GM19025 (cell line): ENCODE measurements around the gene RNGTT.
"Not testable (repeated sequence)": the region's sequence is repeated elsewhere in the genome, so short reads cannot be mapped to it uniquely, and the experiment has no call there.

ENCODE experiments used
- ATAC-seq: cut with Tn5 transposase; IDR thresholded peaks from one replicate; pipeline ENCODE4 v1.9.1; 2021; ENCODE audit warnings: mild to moderate bottlenecking, low read depth, moderate library complexity; ENCODE audit not compliant: unreplicated experiment

The RNGTT gene

DNA sequence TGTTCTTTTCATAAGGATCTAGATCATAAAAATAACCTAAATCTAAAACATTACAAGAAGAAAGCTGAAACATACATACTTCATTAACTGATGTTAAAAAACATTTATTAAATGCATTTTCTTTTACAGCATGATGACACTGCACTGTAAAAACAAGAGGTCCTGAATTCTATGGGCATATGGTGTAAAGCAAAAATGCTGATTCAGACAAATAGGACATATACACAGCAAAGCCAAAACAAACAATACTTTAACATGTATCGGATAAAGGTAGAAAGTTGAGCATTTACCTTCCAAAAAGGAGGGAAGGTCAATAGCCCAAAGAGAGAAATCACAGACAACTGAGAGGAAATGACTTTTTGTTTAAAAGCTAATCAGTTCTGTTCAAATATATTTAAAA, 221.5 kb downstream of the RNGTT start:
- no peak for ATAC-seq

DNA sequence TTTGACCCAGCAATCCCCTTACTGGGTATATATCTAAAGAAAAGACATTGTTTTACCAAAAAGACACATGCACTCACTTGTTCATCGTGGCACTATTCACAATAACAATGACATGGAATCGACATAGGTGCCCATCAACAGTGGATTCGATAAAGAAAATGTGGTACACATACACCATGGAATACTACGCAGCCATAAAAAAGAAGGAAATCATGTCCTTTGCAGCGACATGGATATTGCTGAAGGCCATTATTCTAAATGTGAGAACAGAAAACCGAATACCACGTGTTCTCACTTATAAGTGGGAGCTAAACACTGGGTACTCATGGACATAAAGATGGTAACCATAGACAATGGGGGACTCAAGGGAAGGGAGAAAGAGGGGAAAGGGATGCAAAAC, 222.3 kb downstream of the RNGTT start:
- ATAC-seq, result no peak

DNA sequence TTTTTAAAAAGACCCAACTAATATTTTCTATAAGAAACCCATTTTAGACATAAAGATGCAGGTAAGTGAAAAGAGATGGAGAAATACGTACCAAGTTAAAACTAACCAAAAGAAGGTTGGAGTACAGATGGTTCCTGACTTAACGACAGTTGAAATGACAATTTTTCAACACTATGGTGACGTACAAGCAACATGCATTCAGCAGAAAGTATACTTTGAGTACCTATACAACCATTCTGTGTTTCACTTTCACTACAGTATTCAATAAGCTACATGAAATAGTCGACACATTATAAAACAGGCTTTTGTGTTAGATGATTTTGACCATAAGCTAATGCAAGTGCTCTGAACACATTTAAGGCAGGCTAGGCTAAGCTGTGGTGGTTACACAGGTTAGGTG, 228.9 kb downstream of the RNGTT start:
- ATAC-seq, result no peak

DNA sequence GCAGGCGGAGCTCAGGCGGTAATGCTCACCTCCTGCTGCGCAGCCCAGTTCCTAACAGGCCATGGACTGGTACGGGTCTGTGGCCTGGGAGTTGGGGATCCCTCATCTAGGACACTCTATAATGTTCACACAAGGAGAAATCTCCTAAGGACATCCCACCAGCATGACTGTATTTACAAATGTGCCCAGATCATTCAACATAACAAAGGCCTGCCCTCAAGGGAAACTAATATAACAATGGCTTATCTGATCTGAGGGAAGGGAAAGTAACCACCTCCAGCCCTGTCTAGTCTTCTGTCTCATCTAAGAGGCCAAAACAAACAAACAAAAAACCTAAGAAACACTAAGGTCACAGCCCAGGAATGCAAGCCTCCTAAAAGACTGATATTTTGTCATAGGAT, 232.8 kb downstream of the RNGTT start:
- ATAC-seq, result no peak

DNA sequence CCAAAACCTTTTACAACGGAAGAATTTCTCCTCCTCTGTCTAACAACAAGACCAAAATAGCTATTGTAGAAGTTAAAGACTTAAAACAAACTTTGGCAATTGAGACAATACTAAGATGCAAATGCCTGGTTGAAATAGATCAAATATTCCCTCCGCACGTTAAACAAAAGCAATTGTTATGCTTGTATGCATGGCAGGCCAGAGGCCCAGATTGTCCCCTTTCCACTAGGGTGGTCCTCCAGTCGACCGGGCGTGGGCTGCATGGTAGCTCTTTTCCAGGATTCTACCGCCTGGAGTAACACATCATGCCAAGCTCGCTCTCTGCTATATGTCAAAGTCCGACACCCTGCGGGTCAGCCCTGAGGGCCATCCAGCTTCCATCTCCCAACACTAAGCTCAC, 234.7 kb downstream of the RNGTT start:
- no peak for ATAC-seq

DNA sequence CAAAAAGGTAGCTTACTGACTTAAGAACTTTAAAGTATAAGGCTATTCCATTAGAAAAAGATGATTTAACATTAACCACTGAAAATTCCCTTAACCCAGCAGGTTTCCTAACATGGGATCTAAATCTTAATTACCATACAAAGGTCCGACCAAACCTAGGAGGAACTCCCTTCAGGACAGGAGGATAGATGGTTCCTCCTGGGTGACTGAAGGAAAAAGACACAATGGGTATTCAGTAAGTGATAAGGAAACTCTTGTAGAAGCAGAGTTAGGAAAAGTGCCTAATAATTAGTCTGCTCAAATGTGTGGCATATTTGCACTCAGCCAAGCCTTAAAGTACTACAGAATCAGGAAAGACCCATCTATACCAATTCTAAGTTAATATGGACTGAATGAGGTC, 237.0 kb downstream of the RNGTT start:
- ATAC-seq, result not testable (repeated sequence)

DNA sequence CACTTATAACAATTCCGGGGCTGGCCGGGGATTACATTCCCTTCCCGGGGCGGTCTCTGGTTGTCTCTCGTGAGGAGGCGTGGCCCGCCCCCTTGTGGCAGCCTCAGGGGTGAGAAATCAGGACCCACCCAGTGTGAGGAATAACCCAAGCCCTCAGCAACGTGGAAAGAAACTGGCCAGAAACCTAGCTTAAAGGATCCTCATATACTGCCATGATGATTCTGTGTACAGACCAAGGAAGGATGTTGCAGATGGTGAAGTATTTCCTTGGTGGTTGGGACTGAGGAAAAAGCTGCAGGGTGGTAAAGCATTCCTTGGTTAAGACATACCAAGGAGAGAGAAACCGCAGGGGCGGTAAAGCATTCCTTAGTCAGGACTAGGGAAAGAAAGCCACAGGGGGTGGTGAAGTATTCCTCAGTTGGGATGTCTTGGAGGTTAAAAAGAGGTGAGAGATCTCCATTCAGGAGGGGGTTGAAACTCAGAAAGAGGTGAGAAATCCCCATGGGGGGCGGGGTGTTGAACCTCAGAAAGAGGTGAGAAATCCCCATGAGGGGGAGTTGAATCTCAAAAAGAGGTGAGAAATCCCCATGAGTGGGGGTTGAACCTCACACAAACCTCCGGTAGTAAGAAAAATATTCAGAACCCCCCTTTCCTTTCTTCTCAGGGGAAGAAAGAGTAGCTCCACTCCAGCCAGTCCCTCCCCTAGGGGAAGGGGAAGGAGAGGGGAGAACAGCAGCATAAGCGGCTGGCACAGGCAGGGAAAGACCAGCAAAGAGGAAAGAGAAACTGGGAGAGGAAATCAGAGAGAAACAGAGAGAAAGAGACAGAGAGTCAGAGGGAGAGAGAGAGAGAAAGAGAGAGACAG, 238.1 kb downstream of the RNGTT start:
- no peak for ATAC-seq

DNA sequence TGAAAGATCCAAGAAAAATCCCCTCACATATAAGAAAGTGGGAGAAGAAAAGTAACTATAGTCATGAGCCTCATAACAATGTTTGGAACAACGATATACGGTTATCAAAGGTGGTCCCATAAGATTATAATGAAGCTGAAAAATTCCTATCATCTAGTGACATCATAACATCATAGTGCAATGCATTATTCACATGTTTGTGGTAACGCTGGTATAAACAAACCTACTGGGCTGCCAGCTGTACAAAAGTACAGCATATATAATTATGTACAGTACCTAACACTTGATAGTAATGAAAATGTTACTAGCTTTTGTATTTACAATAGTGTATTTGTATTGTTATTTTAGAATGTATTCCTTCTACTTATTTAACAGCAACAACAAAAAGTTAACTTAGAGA, 240.7 kb downstream of the RNGTT start:
- ATAC-seq, result no peak

DNA sequence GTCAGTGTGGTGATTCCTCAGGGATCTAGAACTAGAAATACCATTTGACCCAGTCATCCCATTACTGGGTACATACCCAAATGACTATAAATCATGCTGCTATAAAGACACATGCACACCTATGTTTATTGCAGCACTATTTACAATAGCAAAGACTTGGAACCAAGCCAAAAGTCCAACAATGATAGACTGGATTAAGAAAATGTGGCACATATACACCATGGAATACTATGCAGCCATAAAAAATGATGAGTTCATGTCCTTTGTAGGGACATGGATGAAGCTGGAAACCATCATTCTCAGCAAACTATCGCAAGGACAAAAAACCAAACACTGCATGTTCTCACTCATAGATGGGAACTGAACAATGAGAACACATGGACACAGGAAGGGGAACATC, 247.0 kb downstream of the RNGTT start:
- not testable (repeated sequence) for ATAC-seq

DNA sequence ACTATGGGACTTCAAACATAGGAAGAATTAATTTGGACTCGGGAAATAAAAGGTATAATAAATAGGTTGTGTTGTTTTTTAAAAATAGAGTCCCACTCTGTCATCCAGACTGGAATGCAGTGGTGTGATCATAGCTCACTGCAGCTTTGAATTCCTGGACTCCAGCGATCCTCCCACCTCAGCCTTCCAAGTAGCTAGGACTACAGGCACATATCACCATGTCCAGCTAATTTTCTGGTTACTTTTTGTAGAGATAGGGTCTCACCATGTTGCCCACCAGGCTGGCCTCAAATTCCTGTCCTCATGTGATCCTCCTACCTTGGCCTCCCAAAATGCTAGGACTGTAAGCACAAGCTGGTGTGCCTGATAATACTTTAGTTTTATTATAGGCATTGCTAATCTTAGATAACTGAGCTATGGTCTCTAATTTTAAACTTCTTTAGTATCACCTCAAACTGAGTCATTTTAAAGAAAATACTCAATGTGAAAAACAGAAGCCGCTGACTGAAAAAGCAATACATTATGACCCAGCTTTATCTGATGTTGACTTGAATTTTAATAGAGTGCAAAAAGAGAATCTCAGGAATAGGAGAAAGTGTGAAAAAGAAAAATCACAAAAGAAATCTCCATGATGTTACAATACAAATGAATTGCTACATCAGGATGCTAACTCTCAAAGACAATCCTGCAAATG, 251.0 kb downstream of the RNGTT start:
- ATAC-seq, result no peak

DNA sequence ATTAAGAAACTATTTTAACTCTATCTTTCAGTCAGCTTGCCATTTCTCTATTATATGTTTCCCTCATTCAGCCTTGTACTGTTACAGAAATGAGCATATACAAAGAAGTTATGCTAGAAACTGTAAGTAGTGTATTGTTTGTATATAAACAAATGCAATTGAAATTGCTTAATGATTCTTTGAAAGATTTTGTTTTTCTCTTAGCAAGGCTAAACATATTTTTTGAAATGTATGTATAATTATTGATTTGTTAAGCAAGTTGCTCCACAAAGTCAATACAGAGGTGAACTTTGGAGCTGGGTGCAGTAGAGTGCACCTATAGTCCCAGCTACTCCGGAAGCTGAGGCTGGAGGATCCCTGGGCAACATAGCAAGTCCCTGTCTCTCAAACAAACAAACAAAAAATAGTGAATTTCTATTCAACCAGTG, 253.6 kb downstream of the RNGTT start:
- ATAC-seq, result no peak

DNA sequence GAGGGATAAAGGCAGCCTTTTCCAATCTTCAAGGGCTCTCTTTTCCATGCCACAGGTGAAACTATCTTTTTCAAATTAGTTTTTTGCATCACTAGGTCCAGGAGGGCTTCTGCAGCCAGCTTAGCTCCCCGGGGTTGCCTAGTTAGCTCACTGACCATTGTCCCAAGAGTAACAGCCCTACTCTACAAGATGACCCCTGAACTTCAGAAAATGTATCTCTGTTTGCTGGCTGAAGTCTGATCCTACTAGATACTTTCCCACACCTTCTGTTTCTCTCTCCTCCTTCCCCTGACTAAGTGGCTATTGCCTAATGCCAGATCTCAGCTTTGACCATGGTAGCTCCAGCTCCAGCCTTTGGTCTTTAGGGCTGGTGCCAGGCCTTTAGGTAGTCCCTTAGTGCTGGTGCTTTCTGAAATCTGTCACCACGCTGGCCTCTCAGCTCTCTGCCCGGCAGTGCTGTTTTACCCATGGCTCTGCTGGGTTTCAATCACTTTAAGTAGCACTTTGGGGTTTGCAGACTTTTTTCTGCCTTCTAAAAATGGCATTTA, 255.1 kb downstream of the RNGTT start:
- no peak for ATAC-seq

DNA sequence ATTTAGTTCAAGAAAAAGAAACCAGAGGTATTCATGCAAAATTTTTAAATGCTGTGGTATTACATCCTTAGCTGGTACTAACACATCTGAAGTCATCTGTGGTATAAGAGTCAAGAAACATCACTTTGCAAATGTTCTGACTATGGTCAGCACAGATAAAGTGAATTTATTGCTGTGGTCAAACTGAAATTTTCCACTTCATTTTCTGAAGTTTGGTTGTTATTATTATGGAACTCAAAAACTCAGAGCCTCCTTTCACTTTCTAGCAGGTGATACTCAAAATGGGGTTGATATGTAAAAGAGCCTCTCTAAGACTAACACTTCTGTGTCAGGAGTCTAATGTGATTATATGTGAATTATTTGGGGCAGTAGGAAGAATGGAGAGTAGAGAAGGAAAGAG, 257.8 kb downstream of the RNGTT start:
- ATAC-seq, result peak; percentile 90

DNA sequence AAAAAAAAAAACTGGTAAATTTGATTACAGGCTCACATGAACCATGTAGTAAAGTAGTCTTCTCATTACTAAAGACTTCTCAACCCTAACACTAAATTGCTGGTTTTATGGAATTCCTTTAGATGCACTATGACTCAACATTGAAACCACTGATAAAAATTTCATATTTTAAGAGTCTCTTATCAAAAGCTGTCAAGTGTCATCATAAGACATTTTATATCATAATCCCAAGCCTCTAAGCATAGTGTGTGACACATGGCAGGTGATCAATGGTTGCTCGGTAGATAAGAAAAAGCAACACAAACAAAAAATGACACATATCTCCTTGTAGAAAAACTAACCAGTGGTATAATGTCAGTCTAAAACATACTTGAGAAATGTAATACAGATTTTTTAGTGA, 258.4 kb downstream of the RNGTT start:
- ATAC-seq, result no peak

DNA sequence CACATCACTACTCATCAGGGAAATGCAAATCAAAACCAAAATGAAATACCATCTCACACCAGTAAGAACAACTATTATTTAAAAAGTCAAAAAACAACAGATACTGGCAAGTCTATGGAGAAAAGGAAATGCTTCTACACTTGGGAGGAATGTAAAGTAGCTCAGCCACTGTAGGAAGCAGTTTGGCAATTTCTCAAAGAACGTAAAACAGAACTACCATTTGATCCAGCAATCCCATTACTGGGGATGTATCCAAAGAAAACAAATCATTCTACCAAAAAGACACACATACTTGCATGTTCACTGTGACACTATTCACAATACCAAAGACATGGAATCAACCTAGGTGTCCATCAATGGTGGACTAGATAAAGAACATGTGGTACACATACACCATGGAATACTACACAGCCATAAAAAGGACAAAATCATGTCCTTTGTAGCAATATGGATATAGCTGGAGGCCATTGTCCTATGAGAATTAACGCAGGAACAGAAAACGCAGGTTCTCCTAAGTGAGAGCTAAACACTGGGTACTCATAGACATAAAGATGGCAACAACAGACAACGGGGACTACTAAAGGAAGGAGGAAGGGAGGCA, 260.4 kb downstream of the RNGTT start:
- no peak for ATAC-seq

DNA sequence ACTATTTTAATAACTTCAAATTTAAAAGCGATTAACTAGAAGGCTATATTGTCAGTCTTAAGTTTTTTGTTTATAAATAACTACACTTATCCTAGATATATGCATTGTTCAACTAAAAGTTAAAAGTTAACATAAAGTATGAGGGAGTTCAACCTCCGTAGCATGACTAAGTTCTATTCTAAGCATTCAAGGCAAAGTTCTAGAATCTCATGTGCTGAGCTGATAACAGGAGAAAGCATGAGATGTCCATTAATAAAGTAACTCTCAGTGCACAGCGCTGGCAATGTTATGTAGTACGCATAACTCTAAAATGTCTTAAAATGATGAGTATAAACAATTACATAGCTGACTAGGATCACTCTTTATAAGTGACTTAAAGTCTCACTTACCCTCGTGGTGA, 264.8 kb downstream of the RNGTT start:
- ATAC-seq, result no peak

DNA sequence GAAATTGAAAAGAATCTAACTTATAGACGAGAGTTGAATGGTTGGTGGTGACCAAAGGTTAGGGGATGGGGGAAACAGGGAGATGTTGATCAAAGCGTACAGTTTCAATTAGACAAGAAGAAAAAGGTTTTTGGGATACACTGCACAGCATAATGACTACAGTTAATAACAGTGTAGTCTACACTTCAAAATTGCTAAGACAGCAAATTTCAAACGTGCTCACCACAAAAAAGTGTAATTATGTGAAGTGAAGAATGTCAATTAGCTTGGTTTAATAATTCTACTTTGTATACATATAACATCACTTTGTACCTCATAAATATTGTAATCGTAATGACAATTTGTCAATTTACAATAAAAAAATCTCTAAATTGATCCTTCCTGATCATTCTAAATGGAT, 267.5 kb downstream of the RNGTT start:
- no peak for ATAC-seq

DNA sequence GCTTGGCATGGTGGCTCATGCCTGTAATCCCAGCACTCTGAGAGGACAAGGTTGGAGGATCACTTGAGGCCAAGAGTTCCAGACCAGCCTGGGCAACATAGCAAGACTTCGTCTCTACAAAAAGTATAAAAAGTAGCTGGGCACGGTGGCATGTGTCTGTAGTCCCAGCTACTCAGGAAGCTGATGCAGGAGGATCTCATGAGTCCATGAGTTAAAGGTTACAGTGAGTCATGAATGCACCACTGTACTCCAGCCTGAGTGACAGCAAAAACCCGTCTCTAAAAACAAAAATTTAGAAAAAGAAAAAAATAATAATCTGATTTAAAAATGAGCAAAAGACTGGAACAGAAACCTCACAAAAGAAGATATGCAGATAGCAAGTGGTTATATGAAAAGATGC, 279.7 kb downstream of the RNGTT start:
- no peak for ATAC-seq

DNA sequence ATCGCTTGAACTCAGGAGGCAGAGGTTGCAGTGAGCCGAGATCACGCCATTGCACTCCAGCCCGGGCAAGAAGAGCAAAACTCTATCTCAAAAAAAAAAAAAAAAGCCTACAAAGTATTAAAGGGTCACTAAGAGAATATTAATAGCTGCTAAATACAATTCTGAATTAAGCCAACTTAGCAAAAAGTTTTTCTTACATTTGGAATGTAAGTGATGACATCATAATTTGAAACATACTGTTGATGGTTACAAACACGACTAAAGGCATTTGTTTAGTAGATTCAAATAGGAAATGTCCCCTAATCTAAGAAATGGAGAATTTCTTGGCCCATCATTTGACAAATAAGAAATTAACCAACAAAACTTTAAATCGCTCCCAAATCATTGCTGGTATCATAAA, 282.8 kb downstream of the RNGTT start:
- ATAC-seq, result no peak

DNA sequence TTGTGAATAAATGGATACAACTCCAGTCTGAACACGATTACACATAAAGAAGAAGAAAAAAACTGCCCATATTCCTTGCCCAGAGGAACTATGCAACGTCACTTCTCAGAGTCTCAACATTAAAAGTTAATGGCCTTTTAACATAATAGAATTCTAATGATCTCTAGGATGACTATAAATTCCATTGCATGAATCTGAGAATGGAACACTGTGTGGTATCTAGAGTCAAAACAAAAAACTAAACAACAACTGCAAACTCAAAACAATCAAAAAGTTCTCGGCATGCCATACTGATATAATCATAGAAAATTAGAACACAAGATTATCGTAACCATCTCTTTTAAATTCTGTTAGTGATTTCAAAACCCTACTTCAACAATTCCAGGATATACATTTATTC, 283.6 kb downstream of the RNGTT start:
- ATAC-seq, result no peak

DNA sequence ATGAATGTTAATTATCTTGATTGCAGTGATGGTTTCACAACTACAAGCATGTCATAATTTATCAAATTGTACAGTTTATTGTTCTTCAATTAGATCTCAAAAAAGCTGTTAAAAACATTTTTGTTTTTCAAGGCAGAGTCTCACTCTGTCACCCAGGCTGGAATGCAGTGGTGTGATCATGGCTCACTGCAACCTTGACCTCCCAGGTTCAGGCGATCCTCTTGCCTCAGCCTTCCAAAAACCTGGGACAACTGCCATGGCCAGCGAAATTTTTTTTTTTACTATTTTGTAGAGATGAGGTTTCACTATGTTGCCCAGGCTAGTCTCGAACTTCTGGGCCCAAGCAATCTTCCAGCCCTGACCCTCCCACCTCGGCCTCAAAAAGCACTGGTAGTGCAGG, 286.1 kb downstream of the RNGTT start:
- no peak for ATAC-seq
